IMR-90 (cell line): Measurements from ENCODE around the gene GIMAP1. TPM values are rescaled to one million over a fixed set of nuclear protein-coding genes. Genes with fewer than 3 reads are reported as not detected.

Experiments
- ATAC-seq: fragments of 200-7000 bp; cut with Tn5 transposase; 2 replicates; pipeline ENCODE4 v1.9.1; 2020; ENCODE audit warnings: low read depth, mild to moderate bottlenecking, moderate library complexity
- BruUV-seq: library from RNA; stranded (reverse); fragments of 400-500 nt; replicated peaks from 2 replicates; lab custom pipeline; 2021; lab: Mats Ljungman, UMichigan
- CTCF ChIA-PET: fragments of 300-600 bp; formaldehyde crosslinking; extraction: SDS; loops from one replicate; lab custom pipeline; 2021; ENCODE audit warnings: antibody characterized with exemption; lab: Yijun Ruan, JAX
- POLR2A ChIA-PET: fragments of 300-600 bp; sonication (Branson Sonifier 250); formaldehyde crosslinking; loops from one replicate; lab custom pipeline; 2022; ENCODE audit warnings: antibody characterized with exemption; ENCODE audit not compliant: unreplicated experiment; lab: Charles Lee
- DNase-seq: peaks from one replicate; pipeline ENCODE4 v3.0.0; 2013
- H2AFZ ChIP-seq: replicated peaks from 2 replicates; pipeline ENCODE3; 2013; ENCODE audit warnings: low read length, mild to moderate bottlenecking; ENCODE audit not compliant: poor library complexity
- H2AK5ac ChIP-seq: 2 replicates; pipeline ENCODE4 v1.6.1; 2013; ENCODE audit warnings: low read depth, low read length, inconsistent platforms
- H2AK9ac ChIP-seq: replicated peaks from 2 replicates; pipeline ENCODE3; 2013; ENCODE audit warnings: mild to moderate bottlenecking, low read depth, low read length, moderate library complexity; ENCODE audit not compliant: poor library complexity
- H2BK120ac ChIP-seq: 2 replicates; pipeline ENCODE4 v1.6.1; 2013; ENCODE audit warnings: low read depth, low read length, inconsistent platforms
- H2BK15ac ChIP-seq: 3 replicates; pipeline ENCODE4 v1.6.1; 2013; ENCODE audit warnings: low read depth, low read length, inconsistent platforms
- H2BK20ac ChIP-seq: 2 replicates; pipeline ENCODE4 v1.6.1; 2013; ENCODE audit warnings: low read depth, mild to moderate bottlenecking, inconsistent platforms, low read length, moderate library complexity
- H2BK5ac ChIP-seq: 2 replicates; pipeline ENCODE4 v1.6.1; 2013; ENCODE audit warnings: mild to moderate bottlenecking, low read depth, low read length, inconsistent platforms; ENCODE audit not compliant: poor library complexity, severe bottlenecking
- H3K14ac ChIP-seq: replicated peaks from 2 replicates; pipeline ENCODE4 v1.6.1; 2013; ENCODE audit warnings: low read depth, low read length, inconsistent platforms
- H3K18ac ChIP-seq: 2 replicates; pipeline ENCODE4 v1.6.1; 2013; ENCODE audit warnings: low read depth, low read length, control low read depth
- H3K23ac ChIP-seq: 2 replicates; pipeline ENCODE4 v1.6.1; 2013; ENCODE audit warnings: low read depth, low read length, inconsistent platforms
- H3K27ac ChIP-seq: 2 replicates; pipeline ENCODE4 v1.5.1; 2013; ENCODE audit warnings: mild to moderate bottlenecking, control low read depth, low read length; ENCODE audit not compliant: insufficient read depth
- H3K27me3 ChIP-seq: 2 replicates; pipeline ENCODE4 v1.6.1; 2013; ENCODE audit warnings: low read length; ENCODE audit not compliant: control insufficient read depth, insufficient read depth
- H3K36me3 ChIP-seq: 2 replicates; pipeline ENCODE4 v1.6.1; 2013; ENCODE audit warnings: low read length, mixed read lengths; ENCODE audit not compliant: control insufficient read depth, insufficient read depth
- H3K4ac ChIP-seq: 2 replicates; pipeline ENCODE4 v1.6.1; 2013; ENCODE audit warnings: low read depth, low read length, inconsistent platforms
- H3K4me1 ChIP-seq: 2 replicates; pipeline ENCODE4 v1.6.1; 2013; ENCODE audit warnings: low read length, mixed read lengths; ENCODE audit not compliant: control insufficient read depth, insufficient read depth
- H3K4me2 ChIP-seq: 2 replicates; pipeline ENCODE4 v1.6.1; 2013; ENCODE audit warnings: low read depth, mild to moderate bottlenecking, control low read depth, low read length, moderate library complexity
- H3K4me3 ChIP-seq: 2 replicates; pipeline ENCODE4 v1.5.1; 2013; ENCODE audit warnings: low read depth, mild to moderate bottlenecking, control low read depth, low read length, moderate library complexity; ENCODE audit not compliant: insufficient read depth
- H3K56ac ChIP-seq: 2 replicates; pipeline ENCODE4 v1.6.1; 2013; ENCODE audit warnings: low read length, inconsistent platforms; ENCODE audit not compliant: insufficient read depth; ENCODE audit errors: extremely low read depth
- H3K79me1 ChIP-seq, 2 experiments: 2 replicates each; pipeline ENCODE4 v1.6.1; 2013; ENCODE audit warnings: low read length in 2 of 2, inconsistent platforms in 1 of 2, low read depth in 1 of 2
- H3K9ac ChIP-seq: 2 replicates; pipeline ENCODE4 v1.6.1; 2013; ENCODE audit warnings: low read depth, low read length, control low read depth
- H3K9me1 ChIP-seq: 2 replicates; pipeline ENCODE4 v1.6.1; 2013; ENCODE audit warnings: low read length, inconsistent platforms; ENCODE audit not compliant: insufficient read depth
- H3K9me3 ChIP-seq: 2 replicates; pipeline ENCODE4 v1.6.1; 2013; ENCODE audit warnings: low read length; ENCODE audit not compliant: control insufficient read depth, insufficient read depth
- H4K20me1 ChIP-seq: 2 replicates; pipeline ENCODE4 v1.6.1; 2013; ENCODE audit warnings: low read length, inconsistent platforms; ENCODE audit not compliant: insufficient read depth
- H4K5ac ChIP-seq: 2 replicates; pipeline ENCODE4 v1.6.1; 2013; ENCODE audit warnings: mild to moderate bottlenecking, low read depth, low read length, control low read depth
- H4K8ac ChIP-seq, 2 experiments: 2 replicates each; pipeline ENCODE4 v1.6.1; 2013; ENCODE audit warnings: low read depth in 2 of 2, low read length in 2 of 2, control low read depth in 1 of 2, inconsistent platforms in 1 of 2
- H4K91ac ChIP-seq: 2 replicates; pipeline ENCODE4 v1.6.1; 2013; ENCODE audit warnings: low read depth, low read length, inconsistent platforms; ENCODE audit not compliant: insufficient read depth
- FOS ChIP-seq: fragments of 150-350 bp; IDR thresholded peaks from 2 replicates; pipeline ENCODE4 v1.6.1; 2016; ENCODE audit warnings: low read depth, low read length
- WGBS, 2 experiments: methylation state at CpG; one replicate each; pipeline versions ENCODE4 v1.1.5 to v1.1.7; 2013; ENCODE audit warnings: missing lambda C conversion rate in 2 of 2; ENCODE audit not compliant: insufficient read length in 1 of 2; ENCODE audit errors: extremely low coverage in 2 of 2; 5-methylcytosine and 5-hydroxymethylcytosine counted together
- dilution Hi-C: fragments of 300-500 bp; cut with HindIII; formaldehyde crosslinking; loops from one replicate; pipeline ENCODE4 v1.14.3; 2018; ENCODE audit warnings: low sequenced_read_pairs; ENCODE audit not compliant: unreplicated experiment
- in situ Hi-C: fragments of 300-500 bp; cut with MboI; formaldehyde crosslinking; loops from 3 replicates; pipeline ENCODE4 v1.14.3; 2019; ENCODE audit warnings: low sequenced_read_pairs, inconsistent platforms, mixed read lengths
- intact Hi-C: fragments of 100-400 bp; cut with micrococcal nuclease; formaldehyde crosslinking; loops from 2 replicates; pipeline ENCODE4 v1.10.0; 2022
- polyA plus RNA-seq, 3 experiments: library from polyadenylated mRNA; depleted of rRNA; stranded (reverse); fragments of >200 nt; gene quantifications; 2 replicates each; pipeline ENCODE4 v1.2.3, GENCODE V29; 2012; ENCODE audit warnings: low replicate concordance in 1 of 3
- total RNA-seq: library from RNA; depleted of rRNA; stranded (reverse); fragments of >200 nt; gene quantifications from 2 replicates; pipeline ENCODE4 v1.2.3, GENCODE V29; 2012

The GIMAP1 gene
- total and polyA plus RNA-seq, 2 of the 4 experiments (the other 2 are of a cell fraction): not detected

DNA sequence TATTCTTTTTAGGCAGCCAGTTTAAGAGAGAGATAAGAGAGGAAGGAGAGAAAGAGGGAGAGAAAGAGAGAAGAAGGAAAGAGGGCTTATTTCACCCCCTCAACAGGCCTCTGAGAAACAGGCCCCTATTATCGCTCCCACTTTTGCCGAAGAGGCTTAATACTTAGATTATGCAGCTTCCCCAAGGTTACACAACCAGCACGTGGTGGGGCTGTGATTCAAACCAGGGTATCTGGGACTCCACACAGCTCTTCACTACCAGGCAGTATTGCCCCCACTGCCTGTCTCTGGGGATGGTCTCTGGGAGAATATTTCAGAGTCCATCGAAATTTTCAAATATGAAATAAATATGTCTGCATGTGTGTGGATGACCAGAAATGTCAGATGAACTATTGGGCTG lies 3.0 kb downstream of the GIMAP1 start:
- TF ChIP-seq FOS: no peak
- no peaks in the 10 kb centered on the region for H3K9me3 ChIP-seq
- no peak overlapping the region for H3K18ac ChIP-seq
- DNase-seq: no peak
- no peak overlapping the region for H3K56ac ChIP-seq
- no peaks in the 10 kb centered on the region for H3K79me1 ChIP-seq
- no peak overlapping the region for H3K14ac ChIP-seq
- no peak overlapping the region for H2BK120ac ChIP-seq
- H3K4me1 ChIP-seq: no peaks in the 10 kb centered on the region
- H3K23ac ChIP-seq: no peak overlapping the region
- H3K4ac ChIP-seq: no peak overlapping the region
- POLR2A ChIA-PET: no interaction called here
- H2BK20ac ChIP-seq: no peak overlapping the region
- H2AK9ac ChIP-seq: no peak overlapping the region
- H3K9me1 ChIP-seq: no peaks in the 10 kb centered on the region
- H4K5ac ChIP-seq: no peak overlapping the region
- no peak overlapping the region for H3K4me2 ChIP-seq
- in situ Hi-C loops: no loop called here
- H4K20me1 ChIP-seq: no peaks in the 10 kb centered on the region
- no peak overlapping the region for H3K27ac ChIP-seq
- no peak overlapping the region for H2AFZ ChIP-seq
- no peak for ATAC-seq
- no peaks in the 10 kb centered on the region for H3K36me3 ChIP-seq
- H4K91ac ChIP-seq: no peak overlapping the region
- no peak overlapping the region for H2BK5ac ChIP-seq
- intact Hi-C loops: no loop called here
- no peak overlapping the region for H2AK5ac ChIP-seq
- H3K9ac ChIP-seq: no peak overlapping the region
- WGBS, 2 experiments: no CpG with 5 or more reads among the region's 4 CpGs
- dilution Hi-C loops: no loop called here
- H3K27me3 ChIP-seq: no peaks in the 10 kb centered on the region
- no peak overlapping the region for H2BK15ac ChIP-seq
- no peak overlapping the region for H3K4me3 ChIP-seq
- CTCF ChIA-PET: no interaction called here
- BruUV-seq: no TSS peak
- no peak overlapping the region for H4K8ac ChIP-seq
